Right lobe of liver (tissue), 4 donors: ENCODE measurements around the gene MYO5A.

Source experiments
- CTCF ChIP-seq, 4 donors: fragments of 200-600 bp in 3 of 4; fragments of 450-650 bp in 1 of 4; IDR thresholded peaks; one replicate each; pipeline versions ENCODE4 v1.5.1 to v1.8.0; 2016 to 2022; ENCODE audit warnings: antibody characterized with exemption in 4 of 4, mild to moderate bottlenecking in 2 of 4
- POLR2A ChIP-seq: fragments of 450-650 bp; IDR thresholded peaks from one replicate; pipeline ENCODE4 v1.6.1; 2017; ENCODE audit warnings: antibody characterized with exemption, mild to moderate bottlenecking
- donor health status: DM: no; HTN: no; CAD: no.
- donor health status: DM: no; HTN: no; CAD: no.
- donor health status: DM: no; HTN: yes; CAD: no.

GRCh38 chr15:52440946-52441345 lies 87.7 kb downstream of the MYO5A start:
- TF ChIP-seq POLR2A (no peak), CTCF (IDR thresholded peaks at IDR 0.05) (no peak)
